SK-N-SH (cell line): ENCODE measurements around the gene DHRS7C. TPM values are rescaled to one million over a fixed set of nuclear protein-coding genes. Genes with fewer than 3 reads are reported as not detected.

Experiments
- CTCF ChIA-PET: fragments of 300-600, 350-600 bp; formaldehyde crosslinking; extraction: SDS; loops from one replicate; lab custom pipeline; 2021; lab: Yijun Ruan, JAX
- POLR2A ChIA-PET: fragments of 350-600 bp; sonication (Branson Sonifier 250); formaldehyde crosslinking; extraction: SDS; loops from one replicate; lab custom pipeline; 2020; ENCODE audit warnings: antibody characterized with exemption, inconsistent platforms; lab: Yijun Ruan, JAX
- DNase-seq: peaks from one replicate; pipeline ENCODE4 v3.0.0; 2012
- H2AFZ ChIP-seq: fragments of 200-600 bp; sonication (generic); 2 replicates; pipeline ENCODE4 v1.8.1; 2016; ENCODE audit warnings: antibody characterized with exemption, mild to moderate bottlenecking, low read depth
- H3F3A ChIP-seq: fragments of 200-600 bp; sonication (generic); replicated peaks from 2 replicates; pipeline ENCODE3; 2016; ENCODE audit warnings: antibody characterized with exemption, mild to moderate bottlenecking; ENCODE audit not compliant: insufficient read depth
- H3K27ac ChIP-seq, 2 experiments: fragments of 200-500 bp in 1 of 2; fragments of 200-600 bp in 1 of 2; sonication (Bioruptor generic) in 1 of 2; sonication (generic), shearing (Covaris generic) in 1 of 2; 2 replicates each; pipeline versions ENCODE4 v1.5.1 to v1.6.1; 2014 to 2016; ENCODE audit warnings: low read depth in 2 of 2, inconsistent platforms in 1 of 2, low read length in 1 of 2, mild to moderate bottlenecking in 1 of 2, mixed read lengths in 1 of 2
- H3K27me3 ChIP-seq: fragments of 200-600 bp; sonication (generic), shearing (Covaris generic); 2 replicates; pipeline ENCODE4 v1.6.1; 2016; ENCODE audit warnings: mixed run types; ENCODE audit not compliant: insufficient read depth
- H3K36me3 ChIP-seq, 2 experiments: fragments of 200-500 bp in 1 of 2; fragments of 200-600 bp in 1 of 2; sonication (Bioruptor generic) in 1 of 2; sonication (generic) in 1 of 2; replicated peaks in 1 of 2; 2 replicates each; pipeline versions ENCODE3 to v1.5.1; 2014 to 2016; ENCODE audit warnings: low read length in 1 of 2, mild to moderate bottlenecking in 1 of 2; ENCODE audit not compliant: insufficient read depth in 2 of 2, control insufficient read depth in 1 of 2
- H3K4me1 ChIP-seq, 2 experiments: fragments of 200-500 bp in 1 of 2; fragments of 200-600 bp in 1 of 2; sonication (Bioruptor generic) in 1 of 2; sonication (generic), shearing (Covaris generic) in 1 of 2; 2 replicates each; pipeline versions ENCODE4 v1.5.1 to v1.6.1; 2014 to 2016; ENCODE audit warnings: low read depth in 1 of 2, low read length in 1 of 2, mixed run types in 1 of 2; ENCODE audit not compliant: insufficient read depth in 2 of 2, control insufficient read depth in 1 of 2
- H3K4me2 ChIP-seq: fragments of 200-600 bp; sonication (generic), shearing (Covaris generic); 2 replicates; pipeline ENCODE4 v1.6.1; 2017; ENCODE audit warnings: mixed run types
- H3K4me3 ChIP-seq, 2 experiments: fragments of 200-500 bp in 1 of 2; fragments of 200-600 bp in 1 of 2; sonication (Bioruptor generic) in 1 of 2; sonication (generic), shearing (Covaris generic) in 1 of 2; 2 replicates each; pipeline versions ENCODE4 v1.5.1 to v1.8.1; 2014 to 2016; ENCODE audit warnings: low read depth in 2 of 2, inconsistent platforms in 1 of 2, low read length in 1 of 2, mild to moderate bottlenecking in 1 of 2, mixed read lengths in 1 of 2, moderate library complexity in 1 of 2
- H3K79me2 ChIP-seq: fragments of 200-600 bp; sonication (generic); 2 replicates; pipeline ENCODE4 v1.8.1; 2017; ENCODE audit warnings: mild to moderate bottlenecking; ENCODE audit not compliant: insufficient read depth
- H3K9ac ChIP-seq: fragments of 200-600 bp; sonication (generic); 2 replicates; pipeline ENCODE4 v1.6.1; 2017; ENCODE audit warnings: mixed run types
- H3K9me2 ChIP-seq: fragments of 200-600 bp; sonication (generic); 2 replicates; pipeline ENCODE4 v1.6.1; 2017; ENCODE audit warnings: mixed run types
- H3K9me3 ChIP-seq: fragments of 200-600 bp; sonication (generic); 2 replicates; pipeline ENCODE4 v1.6.1; 2017; ENCODE audit warnings: mixed run types, mild to moderate bottlenecking, moderate library complexity
- H4K20me1 ChIP-seq: fragments of 200-600 bp; sonication (generic); 2 replicates; pipeline ENCODE4 v1.6.1; 2017; ENCODE audit warnings: mild to moderate bottlenecking, mixed run types; ENCODE audit not compliant: insufficient read depth
- ELF1 ChIP-seq: IDR thresholded peaks from 2 replicates; pipeline ENCODE4 v1.4.0; 2012
- EP300 ChIP-seq, 2 experiments: IDR thresholded peaks; 2 replicates each; pipeline versions ENCODE4 v1.4.0 to v1.6.1; 2012; ENCODE audit warnings: borderline replicate concordance in 1 of 2, low read depth in 1 of 2, low read length in 1 of 2
- EZH2phosphoT487 ChIP-seq: fragments of 200-600 bp; sonication (generic); IDR thresholded peaks from 2 replicates; pipeline ENCODE4 v1.6.1; 2017; ENCODE audit warnings: low read depth, mixed run types, mild to moderate bottlenecking, antibody characterized with exemption, moderate library complexity, borderline replicate concordance
- FOXM1 ChIP-seq: IDR thresholded peaks from 2 replicates; pipeline ENCODE4 v1.4.0; 2012; ENCODE audit warnings: low read depth, mild to moderate bottlenecking
- GABPA ChIP-seq: IDR thresholded peaks from 2 replicates; pipeline ENCODE4 v1.4.0; 2012; ENCODE audit warnings: low read depth, mild to moderate bottlenecking
- GATA2 ChIP-seq: sonication (generic); formaldehyde crosslinking; IDR thresholded peaks from 2 replicates; pipeline ENCODE4 v1.5.0; 2020; ENCODE audit warnings: mild to moderate bottlenecking, missing genetic modification reagents
- JUND ChIP-seq: IDR thresholded peaks from 2 replicates; pipeline ENCODE4 v1.4.0; 2012
- NFIC ChIP-seq: IDR thresholded peaks from 2 replicates; pipeline ENCODE4 v1.4.0; 2012; ENCODE audit warnings: borderline replicate concordance
- NRF1 ChIP-seq: IDR thresholded peaks from 2 replicates; pipeline ENCODE4 v1.6.1; 2012; ENCODE audit warnings: low read depth, mild to moderate bottlenecking, low read length
- RCOR1 ChIP-seq: fragments of 150-350 bp; IDR thresholded peaks from 2 replicates; pipeline ENCODE4 v1.6.1; 2017; ENCODE audit warnings: antibody characterized with exemption, low read length
- SIN3A ChIP-seq: IDR thresholded peaks from 2 replicates; pipeline ENCODE4 v1.6.1; 2012; ENCODE audit warnings: low read depth, mild to moderate bottlenecking, low read length, moderate library complexity, borderline replicate concordance
- TCF12 ChIP-seq: IDR thresholded peaks from 2 replicates; pipeline ENCODE4 v1.4.0; 2012
- TEAD4 ChIP-seq: IDR thresholded peaks from 2 replicates; pipeline ENCODE4 v1.4.0; 2012; ENCODE audit warnings: mild to moderate bottlenecking, borderline replicate concordance; ENCODE audit not compliant: insufficient read depth
- WGBS: methylation state at CpG from one replicate; pipeline ENCODE4 v1.1.6; 2017; ENCODE audit warnings: low lambda C conversion rate; 5-methylcytosine and 5-hydroxymethylcytosine counted together
- polyA plus RNA-seq, 3 experiments: library from polyadenylated mRNA; depleted of rRNA; stranded (reverse); fragments of >200 nt; gene quantifications; 2 replicates each; pipeline ENCODE4 v1.2.3, GENCODE V29; 2012
- TF ChIP-seq, protein P1 (sequence below): IDR thresholded peaks from 2 replicates; pipeline ENCODE4 v1.4.0; 2012; ENCODE audit warnings: low read depth, borderline replicate concordance
- TF ChIP-seq, protein P2 (sequence below): IDR thresholded peaks from 2 replicates; pipeline ENCODE4 v1.6.1; 2012; ENCODE audit warnings: mild to moderate bottlenecking, low read depth, low read length, moderate library complexity

The DHRS7C gene
- polyA plus RNA-seq, 1 of the 3 experiments (the other 2 are of a cell fraction): not detected

DNA sequence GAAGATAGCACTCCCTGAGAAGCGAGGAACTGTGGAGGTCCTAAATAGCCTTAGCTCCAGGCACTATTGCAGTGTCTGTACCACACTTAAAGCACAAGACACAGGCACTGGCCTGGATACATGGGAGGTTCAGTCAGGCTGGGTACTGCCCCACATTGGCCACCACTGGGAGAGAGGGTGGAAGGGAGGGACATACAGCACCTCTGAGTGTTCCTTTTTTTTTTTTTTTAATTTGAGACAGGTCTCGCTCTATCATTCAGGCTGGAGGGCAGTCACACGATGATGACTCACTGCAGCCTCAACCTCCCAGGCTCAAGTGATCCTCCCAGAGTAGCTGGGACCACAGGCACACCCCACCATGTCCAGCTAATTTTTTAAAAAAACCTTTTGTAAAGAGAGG, 29.1 kb upstream of the DHRS7C start:
- Histone ChIP-seq H3K9me2 (no peaks in the 10 kb centered on the region), H3K4me1 (no peaks in the 10 kb centered on the region), H3K27me3 (peaks cover 10% of the 10 kb centered on the region; the same call in 1 of the 2 replicates), H3K9ac (no peak overlapping the region), H4K20me1 (no peaks in the 10 kb centered on the region), H3K9me3 (no peaks in the 10 kb centered on the region), H3K79me2 (no peaks in the 10 kb centered on the region), H3K4me3 (no peak overlapping the region), H3K4me2 (no peak overlapping the region), H3K27ac (no peak overlapping the region), H3F3A (no peaks in the 10 kb centered on the region), H3K36me3 (no peaks in the 10 kb centered on the region), H2AFZ (no peak overlapping the region)
- DNase-seq: no peak
- 7% methylated on average over 3 of the region's 3 CpGs for WGBS
- CTCF ChIA-PET: no interaction called here
- POLR2A ChIA-PET: no interaction called here
- no peak for TF ChIP-seq EZH2phosphoT487
- TF ChIP-seq NFIC: no peak
- no peak for TF ChIP-seq ELF1
- TF ChIP-seq GATA2 (CRISPR knock-in tag): no peak
- TF ChIP-seq EP300 (IDR thresholded peaks at IDR 0.05; ENCODE audit: borderline replicate concordance in 1 of 2, low read depth in 1 of 2, low read length in 1 of 2): no peak
- TF ChIP-seq TEAD4: no peak
- no peak for TF ChIP-seq NRF1
- no peak for TF ChIP-seq GABPA
- no peak for TF ChIP-seq SIN3A
- TF ChIP-seq RCOR1: no peak
- TF ChIP-seq, protein P1, sequence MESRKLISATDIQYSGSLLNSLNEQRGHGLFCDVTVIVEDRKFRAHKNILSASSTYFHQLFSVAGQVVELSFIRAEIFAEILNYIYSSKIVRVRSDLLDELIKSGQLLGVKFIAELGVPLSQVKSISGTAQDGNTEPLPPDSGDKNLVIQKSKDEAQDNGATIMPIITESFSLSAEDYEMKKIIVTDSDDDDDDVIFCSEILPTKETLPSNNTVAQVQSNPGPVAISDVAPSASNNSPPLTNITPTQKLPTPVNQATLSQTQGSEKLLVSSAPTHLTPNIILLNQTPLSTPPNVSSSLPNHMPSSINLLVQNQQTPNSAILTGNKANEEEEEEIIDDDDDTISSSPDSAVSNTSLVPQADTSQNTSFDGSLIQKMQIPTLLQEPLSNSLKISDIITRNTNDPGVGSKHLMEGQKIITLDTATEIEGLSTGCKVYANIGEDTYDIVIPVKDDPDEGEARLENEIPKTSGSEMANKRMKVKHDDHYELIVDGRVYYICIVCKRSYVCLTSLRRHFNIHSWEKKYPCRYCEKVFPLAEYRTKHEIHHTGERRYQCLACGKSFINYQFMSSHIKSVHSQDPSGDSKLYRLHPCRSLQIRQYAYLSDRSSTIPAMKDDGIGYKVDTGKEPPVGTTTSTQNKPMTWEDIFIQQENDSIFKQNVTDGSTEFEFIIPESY: no peak
- TF ChIP-seq, protein P2, sequence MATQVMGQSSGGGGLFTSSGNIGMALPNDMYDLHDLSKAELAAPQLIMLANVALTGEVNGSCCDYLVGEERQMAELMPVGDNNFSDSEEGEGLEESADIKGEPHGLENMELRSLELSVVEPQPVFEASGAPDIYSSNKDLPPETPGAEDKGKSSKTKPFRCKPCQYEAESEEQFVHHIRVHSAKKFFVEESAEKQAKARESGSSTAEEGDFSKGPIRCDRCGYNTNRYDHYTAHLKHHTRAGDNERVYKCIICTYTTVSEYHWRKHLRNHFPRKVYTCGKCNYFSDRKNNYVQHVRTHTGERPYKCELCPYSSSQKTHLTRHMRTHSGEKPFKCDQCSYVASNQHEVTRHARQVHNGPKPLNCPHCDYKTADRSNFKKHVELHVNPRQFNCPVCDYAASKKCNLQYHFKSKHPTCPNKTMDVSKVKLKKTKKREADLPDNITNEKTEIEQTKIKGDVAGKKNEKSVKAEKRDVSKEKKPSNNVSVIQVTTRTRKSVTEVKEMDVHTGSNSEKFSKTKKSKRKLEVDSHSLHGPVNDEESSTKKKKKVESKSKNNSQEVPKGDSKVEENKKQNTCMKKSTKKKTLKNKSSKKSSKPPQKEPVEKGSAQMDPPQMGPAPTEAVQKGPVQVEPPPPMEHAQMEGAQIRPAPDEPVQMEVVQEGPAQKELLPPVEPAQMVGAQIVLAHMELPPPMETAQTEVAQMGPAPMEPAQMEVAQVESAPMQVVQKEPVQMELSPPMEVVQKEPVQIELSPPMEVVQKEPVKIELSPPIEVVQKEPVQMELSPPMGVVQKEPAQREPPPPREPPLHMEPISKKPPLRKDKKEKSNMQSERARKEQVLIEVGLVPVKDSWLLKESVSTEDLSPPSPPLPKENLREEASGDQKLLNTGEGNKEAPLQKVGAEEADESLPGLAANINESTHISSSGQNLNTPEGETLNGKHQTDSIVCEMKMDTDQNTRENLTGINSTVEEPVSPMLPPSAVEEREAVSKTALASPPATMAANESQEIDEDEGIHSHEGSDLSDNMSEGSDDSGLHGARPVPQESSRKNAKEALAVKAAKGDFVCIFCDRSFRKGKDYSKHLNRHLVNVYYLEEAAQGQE: no peak
- no peak for TF ChIP-seq TCF12
- no peak for TF ChIP-seq JUND
- TF ChIP-seq FOXM1: no peak
